GM23248 (cell line): Measurements from ENCODE around the gene RPS26.

ENCODE experiments used
- EZH2 ChIP-seq: fragments of 200-600 bp; sonication (generic); IDR thresholded peaks from 2 replicates; pipeline ENCODE4 v1.6.1; 2018; ENCODE audit warnings: antibody characterized with exemption, mild to moderate bottlenecking; ENCODE audit not compliant: insufficient read depth, poor library complexity, severe bottlenecking
- EZH2phosphoT487 ChIP-seq: fragments of 200-600 bp; sonication (generic); IDR thresholded peaks from 2 replicates; pipeline ENCODE4 v1.6.1; 2018; ENCODE audit warnings: antibody characterized with exemption, moderate library complexity, mild to moderate bottlenecking, low read depth; ENCODE audit not compliant: insufficient read depth

GRCh38 chr12:56004211-56004610 is 37.5 kb upstream of the RPS26 start:
- TF ChIP-seq EZH2 (no peak), EZH2phosphoT487 (no peak)
